ENCODE data around the gene TMED4.

Gene TMED4

DNA sequence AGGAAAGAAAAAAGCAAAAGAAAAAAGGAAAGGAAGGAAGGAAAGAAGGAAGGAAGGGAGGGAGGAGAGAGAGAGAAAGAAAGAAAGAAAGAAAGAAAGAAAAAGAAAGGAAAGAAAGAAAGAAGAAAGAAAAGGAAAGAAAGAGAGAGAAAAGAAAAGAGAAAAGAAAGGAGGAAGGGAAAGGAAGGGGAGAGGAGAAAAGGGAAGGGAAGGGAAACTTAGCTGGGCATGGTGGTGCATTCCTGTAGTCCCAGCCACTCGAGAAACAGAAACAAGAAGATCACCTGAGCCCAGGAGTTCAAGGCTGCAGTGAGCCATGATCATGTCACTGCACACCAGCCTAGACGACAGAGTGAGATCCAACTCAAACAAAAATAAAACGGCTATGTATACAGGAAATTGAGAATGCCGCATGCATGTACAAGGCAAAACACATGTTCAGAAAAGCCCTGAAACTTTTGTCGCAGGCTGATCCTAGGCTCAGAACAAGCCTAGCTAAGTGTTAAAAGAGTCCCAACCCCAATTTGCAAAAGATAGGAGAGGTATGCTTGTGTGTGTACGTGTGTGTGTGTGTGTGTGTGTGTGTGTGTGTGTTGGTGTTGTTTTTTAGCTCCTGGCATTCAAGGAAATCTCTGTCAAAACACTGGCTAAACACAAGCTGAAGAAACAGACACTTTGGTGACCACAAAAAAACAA, 34.3 kb downstream of the TMED4 start:
- Mint-ChIP-seq H3K4me3 (no peak overlapping the region), H3K4me1 (ENCODE audit: low read depth) (peaks cover 14% of the 10 kb centered on the region), H3K36me3 (ENCODE audit: low read depth) (no peaks in the 10 kb centered on the region), H3K9me3 (no peaks in the 10 kb centered on the region), H3K27me3 (no peaks in the 10 kb centered on the region), H3K27ac (no peak overlapping the region)
- no peak for DNase-seq

DNA sequence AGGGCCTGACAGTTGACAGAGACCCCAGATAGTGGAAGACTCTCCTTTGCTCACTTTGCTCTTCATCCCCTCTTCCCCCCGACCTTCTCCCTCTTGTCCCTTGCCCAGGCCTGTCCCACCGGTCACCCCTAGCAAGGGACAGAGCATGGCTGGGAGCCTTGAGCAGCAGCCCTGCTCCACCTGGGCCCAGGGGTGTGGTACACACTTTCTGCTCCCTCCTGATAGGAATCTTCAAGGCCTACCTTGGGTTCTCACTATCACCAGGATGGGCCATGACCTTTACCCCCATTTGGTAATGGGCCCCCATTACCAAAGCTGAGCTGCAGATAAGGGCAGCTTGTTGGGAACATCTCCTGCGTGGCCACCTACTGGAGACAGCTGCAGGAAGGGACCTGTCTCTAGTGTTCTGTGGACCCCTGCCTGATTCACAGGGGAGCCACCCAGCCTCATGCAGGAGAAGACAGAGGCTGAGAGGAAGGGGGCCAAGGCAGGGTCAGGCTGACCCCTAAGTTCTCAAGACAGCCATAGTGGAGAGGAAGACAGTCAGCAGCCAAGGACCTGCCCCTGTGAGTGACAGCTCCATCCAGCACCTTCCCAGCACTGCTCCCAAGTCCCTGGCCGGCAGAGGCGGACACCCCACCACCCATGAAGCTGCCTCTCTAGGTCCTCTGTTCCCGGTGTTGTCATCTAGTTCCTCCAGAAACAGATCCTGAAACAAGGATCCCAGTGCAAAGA, 40.0 kb downstream of the TMED4 start:
- Mint-ChIP-seq H3K4me1 (ENCODE audit: low read depth) (peaks cover 3% of the 10 kb centered on the region), H3K36me3 (ENCODE audit: low read depth) (no peaks in the 10 kb centered on the region), H3K9me3 (no peaks in the 10 kb centered on the region), H3K27me3 (no peaks in the 10 kb centered on the region), H3K27ac (no peak overlapping the region), H3K4me3 (no peak overlapping the region)
- DNase-seq: no peak

DNA sequence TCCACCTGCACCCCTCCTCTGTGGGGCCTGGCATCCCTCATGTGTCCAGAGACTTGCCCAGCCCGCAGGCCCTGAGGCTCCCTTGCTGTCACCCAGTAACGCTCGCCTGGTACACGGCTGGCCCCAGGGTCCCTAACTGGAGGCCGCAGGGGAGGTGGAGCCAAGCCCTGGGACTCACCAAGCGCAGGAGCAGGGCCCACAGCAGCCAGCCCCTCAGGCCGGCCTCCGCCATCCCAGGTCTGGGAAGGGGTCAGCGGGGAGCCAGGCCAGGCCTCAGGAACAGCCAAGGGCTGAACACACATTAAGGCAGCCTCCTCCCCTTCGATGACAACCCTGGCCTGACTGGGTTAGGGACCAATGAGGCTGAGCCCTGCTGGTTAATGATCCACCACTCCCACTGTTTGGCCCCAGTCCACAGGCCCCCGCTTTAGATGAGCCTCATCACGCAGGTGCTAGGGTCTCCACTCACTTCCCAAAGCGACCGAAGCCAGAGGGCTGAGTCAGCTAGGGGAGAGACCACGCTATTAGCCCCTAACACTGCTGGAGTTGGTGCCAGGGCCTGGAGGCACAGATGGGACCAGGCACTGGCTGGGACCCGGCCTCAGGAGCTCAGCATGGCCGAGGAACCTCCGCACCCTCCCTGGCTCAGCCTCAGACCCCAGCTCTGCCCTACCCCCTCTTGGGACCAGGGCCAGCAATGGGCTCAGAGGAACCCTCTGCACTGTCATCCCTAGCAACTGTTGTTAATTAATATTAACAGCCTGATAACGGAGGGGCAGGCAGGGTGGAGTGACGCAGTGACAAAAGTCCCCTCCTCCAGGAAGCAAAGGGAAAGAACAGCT, 40.8 kb downstream of the TMED4 start, which contains the start of gene NPC1L1:
Gene NPC1L1 (minus strand): TSS at position 303 of the 842 bp plus-strand sequence. CDS start 71 bp downstream, at position 232.
- no peaks in the 10 kb centered on the region for H3K4me1 Mint-ChIP-seq (ENCODE audit: low read depth)
- no peak within 1 kb of the TSS for H3K27ac Mint-ChIP-seq
- H3K9me3 Mint-ChIP-seq: no peaks in the 10 kb centered on the region
- no peaks in the 10 kb centered on the region for H3K36me3 Mint-ChIP-seq (ENCODE audit: low read depth)
- H3K4me3 Mint-ChIP-seq: no peak within 1 kb of the TSS
- DNase-seq: no peak
- H3K27me3 Mint-ChIP-seq: no peaks in the 10 kb centered on the region

DNA sequence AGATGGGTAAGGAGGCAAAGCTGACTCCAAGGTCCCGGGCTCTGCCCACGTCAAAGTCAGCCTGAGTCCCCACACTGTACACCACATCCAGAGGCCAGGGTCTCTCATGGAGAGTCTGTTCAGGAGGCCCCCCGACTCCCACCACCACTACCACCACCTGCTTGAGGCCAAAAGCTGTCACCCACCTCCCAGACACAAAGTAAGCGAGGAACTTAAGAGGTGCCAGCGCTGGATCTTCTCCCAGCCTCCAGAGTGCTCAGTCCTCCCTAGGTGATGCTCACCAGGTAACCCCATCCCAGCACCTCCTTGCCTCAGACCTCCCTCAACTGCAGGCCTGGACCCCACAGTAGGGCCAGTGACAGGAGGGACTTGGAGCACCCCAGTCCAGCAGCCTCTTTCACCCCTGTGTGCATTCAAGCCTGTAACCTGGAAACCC, 41.4 kb downstream of the TMED4 start:
- no peaks in the 10 kb centered on the region for H3K9me3 Mint-ChIP-seq
- H3K36me3 Mint-ChIP-seq (ENCODE audit: low read depth): no peaks in the 10 kb centered on the region
- DNase-seq: no peak
- no peaks in the 10 kb centered on the region for H3K4me1 Mint-ChIP-seq (ENCODE audit: low read depth)
- no peak overlapping the region for H3K4me3 Mint-ChIP-seq
- H3K27ac Mint-ChIP-seq: no peak overlapping the region
- no peaks in the 10 kb centered on the region for H3K27me3 Mint-ChIP-seq

DNA sequence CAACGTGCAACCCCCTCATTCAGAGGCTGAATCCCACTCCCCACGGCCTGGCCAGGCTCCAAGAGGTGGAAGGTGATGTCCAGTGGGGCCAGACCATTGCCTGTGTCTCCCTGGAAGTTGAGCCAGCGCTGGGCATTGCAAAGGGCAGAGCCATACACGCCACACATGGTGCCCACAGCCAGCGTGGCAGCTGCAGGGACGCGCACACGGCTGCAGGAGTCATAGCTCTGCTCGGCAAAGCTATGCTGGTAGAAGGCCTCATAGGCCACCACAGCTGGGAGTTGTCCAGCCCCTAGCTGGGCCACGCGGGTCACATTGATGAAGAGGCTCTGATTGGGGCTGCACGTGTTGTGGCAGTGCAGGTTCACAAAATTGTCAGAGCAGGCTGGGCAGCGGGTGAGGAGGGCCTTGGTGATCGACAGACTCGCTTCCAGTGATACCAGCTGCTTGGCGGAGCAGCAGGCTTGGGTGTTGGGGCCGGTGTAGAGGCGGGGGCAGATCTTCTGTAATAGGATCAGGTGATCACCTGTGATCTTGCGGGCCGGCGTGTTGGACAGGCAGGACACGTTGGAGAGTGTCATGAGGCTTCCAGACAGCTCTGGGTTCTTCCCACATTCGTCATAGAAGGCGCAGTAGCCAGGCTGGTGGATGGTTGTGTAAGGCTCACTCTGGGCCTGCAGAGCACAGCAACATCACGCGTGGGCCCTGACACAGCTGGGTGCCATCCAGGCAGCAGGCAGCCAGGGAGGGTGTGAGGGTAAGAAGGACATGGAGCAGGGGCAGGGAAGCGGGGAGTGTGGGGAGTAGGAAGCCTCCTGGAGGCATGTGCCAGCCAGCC, 42.1 kb downstream of the TMED4 start:
- no peak overlapping the region for H3K27ac Mint-ChIP-seq
- no peaks in the 10 kb centered on the region for H3K27me3 Mint-ChIP-seq
- no peaks in the 10 kb centered on the region for H3K9me3 Mint-ChIP-seq
- no peaks in the 10 kb centered on the region for H3K4me1 Mint-ChIP-seq (ENCODE audit: low read depth)
- no peaks in the 10 kb centered on the region for H3K36me3 Mint-ChIP-seq (ENCODE audit: low read depth)
- H3K4me3 Mint-ChIP-seq: no peak overlapping the region
- no peak for DNase-seq

DNA sequence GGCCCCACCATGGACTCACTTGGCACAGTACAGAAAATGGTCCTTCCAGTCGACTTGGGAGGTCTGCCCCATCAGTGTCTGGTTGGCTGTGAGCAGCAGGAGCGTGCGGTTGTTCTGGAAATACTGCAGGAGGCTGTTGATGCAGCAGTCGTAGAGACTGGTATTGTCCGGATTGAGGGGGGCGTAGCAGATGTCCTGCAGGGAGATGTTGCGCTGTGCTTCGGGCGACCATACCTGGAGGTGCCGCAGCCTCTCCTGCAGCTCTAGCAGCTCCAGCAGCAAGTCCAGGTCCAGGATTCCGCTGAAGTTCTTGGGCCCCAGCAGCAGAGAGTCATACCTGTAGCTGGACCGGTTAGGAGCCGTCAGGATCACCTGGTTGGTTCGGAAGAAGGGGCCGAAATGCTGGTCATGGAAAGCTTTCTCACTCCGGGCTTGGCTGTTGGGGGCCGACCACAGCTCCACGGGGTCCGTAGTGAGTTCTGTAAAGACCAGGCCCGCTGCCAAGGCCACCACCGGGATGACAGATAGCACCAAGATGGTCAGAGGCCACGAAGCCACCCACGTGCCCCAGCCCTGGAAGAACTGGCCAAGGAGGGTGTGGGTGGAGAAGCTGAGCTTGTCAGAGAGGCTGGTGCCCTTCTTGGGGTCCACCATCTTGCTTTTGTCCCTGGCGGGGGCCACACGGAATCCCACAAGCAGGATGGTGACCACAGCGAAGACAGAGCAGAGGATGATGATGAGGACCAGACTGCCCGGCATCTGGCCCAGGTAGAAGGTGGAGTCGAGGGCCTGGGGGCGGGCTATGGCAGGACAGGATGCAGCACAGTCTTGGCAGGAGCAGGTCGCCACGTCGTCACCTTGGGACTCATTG, 43.0 kb downstream of the TMED4 start:
- Mint-ChIP-seq H3K4me1 (ENCODE audit: low read depth) (no peaks in the 10 kb centered on the region), H3K4me3 (no peak overlapping the region), H3K9me3 (no peaks in the 10 kb centered on the region), H3K27ac (no peak overlapping the region), H3K27me3 (no peaks in the 10 kb centered on the region), H3K36me3 (ENCODE audit: low read depth) (no peaks in the 10 kb centered on the region)
- DNase-seq: no peak

DNA sequence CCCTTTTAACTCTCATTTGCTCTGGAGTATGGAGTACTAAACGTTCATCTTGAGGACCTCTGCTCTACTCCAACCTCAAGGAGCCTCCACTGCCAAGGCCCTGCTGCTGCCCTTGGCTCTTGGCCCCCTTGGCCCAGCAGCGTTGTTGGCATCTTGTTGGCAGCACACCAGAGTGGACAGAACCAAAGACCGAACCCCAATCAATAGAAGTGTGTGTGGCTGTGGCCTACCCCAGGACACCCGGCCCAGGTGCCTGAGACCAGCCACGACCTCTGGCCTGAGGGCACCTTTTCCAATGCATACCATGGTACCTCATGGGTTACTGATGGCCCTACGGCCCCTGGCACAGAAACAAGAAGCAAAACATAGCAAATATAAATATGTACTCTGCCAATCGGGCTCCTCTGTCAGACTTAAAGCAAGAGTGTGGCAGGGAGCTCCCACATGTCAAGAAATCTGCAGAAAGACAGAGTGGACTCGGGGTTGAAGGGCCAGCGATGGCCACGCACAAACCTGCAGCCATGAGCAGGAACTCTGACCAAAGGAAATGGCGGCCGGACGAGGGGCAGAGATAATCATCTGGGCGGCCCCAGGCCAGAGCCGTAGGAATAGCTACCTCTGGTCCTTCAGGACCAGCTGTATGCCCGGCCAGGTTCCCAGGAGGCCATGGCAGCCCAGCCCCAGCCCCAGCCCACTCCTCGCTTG, 43.8 kb downstream of the TMED4 start:
- Mint-ChIP-seq H3K36me3 (ENCODE audit: low read depth) (no peaks in the 10 kb centered on the region), H3K27ac (no peak overlapping the region), H3K4me1 (ENCODE audit: low read depth) (no peaks in the 10 kb centered on the region), H3K9me3 (no peaks in the 10 kb centered on the region), H3K4me3 (no peak overlapping the region), H3K27me3 (no peaks in the 10 kb centered on the region)
- no peak for DNase-seq

DNA sequence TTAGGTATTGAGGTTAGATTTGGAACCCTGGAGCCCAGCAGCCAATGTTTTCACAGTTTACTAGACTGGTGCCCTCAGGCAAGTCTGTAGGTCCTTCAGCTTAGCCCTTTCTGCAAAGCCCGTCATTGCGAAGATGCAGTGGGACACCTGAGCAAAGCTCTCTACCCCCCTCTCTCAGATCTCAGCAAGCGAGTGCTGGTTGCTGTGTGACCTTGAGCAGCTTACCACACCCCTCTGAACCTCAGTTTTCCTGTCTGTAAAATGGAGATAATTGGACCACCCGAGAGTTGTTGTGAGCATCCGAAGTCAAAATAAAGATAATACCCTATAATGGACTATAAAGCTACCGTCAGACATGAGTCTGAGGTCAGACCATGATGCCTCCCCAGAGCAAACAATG, 44.6 kb downstream of the TMED4 start:
- Mint-ChIP-seq H3K4me3 (no peak overlapping the region), H3K4me1 (ENCODE audit: low read depth) (no peaks in the 10 kb centered on the region), H3K9me3 (no peaks in the 10 kb centered on the region), H3K27me3 (no peaks in the 10 kb centered on the region), H3K36me3 (ENCODE audit: low read depth) (no peaks in the 10 kb centered on the region), H3K27ac (no peak overlapping the region)
- no peak for DNase-seq

DNA sequence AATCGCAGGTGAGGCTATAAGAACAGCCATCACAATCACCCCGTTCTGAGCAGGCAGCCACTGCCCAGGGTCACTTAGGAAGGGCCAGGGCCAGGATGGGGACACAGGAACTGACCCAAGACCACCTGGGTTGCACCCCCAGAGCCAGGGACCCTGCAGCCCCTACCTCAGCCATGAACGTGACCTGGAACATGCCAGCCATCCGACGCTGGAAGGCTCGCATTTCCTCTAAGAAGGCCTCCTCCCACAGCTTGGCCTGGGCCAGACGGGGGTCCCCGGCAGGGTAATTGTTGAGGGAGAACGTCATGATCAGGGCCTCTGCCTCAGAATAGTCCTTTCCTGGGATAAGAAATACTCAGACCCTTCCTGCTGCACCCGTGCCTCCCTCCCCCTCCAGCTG, 45.9 kb downstream of the TMED4 start:
- Mint-ChIP-seq H3K36me3 (ENCODE audit: low read depth) (no peaks in the 10 kb centered on the region), H3K27me3 (no peaks in the 10 kb centered on the region), H3K4me1 (ENCODE audit: low read depth) (peaks cover under 1% of the 10 kb centered on the region), H3K4me3 (no peak overlapping the region), H3K9me3 (no peaks in the 10 kb centered on the region), H3K27ac (no peak overlapping the region)
- DNase-seq: no peak

DNA sequence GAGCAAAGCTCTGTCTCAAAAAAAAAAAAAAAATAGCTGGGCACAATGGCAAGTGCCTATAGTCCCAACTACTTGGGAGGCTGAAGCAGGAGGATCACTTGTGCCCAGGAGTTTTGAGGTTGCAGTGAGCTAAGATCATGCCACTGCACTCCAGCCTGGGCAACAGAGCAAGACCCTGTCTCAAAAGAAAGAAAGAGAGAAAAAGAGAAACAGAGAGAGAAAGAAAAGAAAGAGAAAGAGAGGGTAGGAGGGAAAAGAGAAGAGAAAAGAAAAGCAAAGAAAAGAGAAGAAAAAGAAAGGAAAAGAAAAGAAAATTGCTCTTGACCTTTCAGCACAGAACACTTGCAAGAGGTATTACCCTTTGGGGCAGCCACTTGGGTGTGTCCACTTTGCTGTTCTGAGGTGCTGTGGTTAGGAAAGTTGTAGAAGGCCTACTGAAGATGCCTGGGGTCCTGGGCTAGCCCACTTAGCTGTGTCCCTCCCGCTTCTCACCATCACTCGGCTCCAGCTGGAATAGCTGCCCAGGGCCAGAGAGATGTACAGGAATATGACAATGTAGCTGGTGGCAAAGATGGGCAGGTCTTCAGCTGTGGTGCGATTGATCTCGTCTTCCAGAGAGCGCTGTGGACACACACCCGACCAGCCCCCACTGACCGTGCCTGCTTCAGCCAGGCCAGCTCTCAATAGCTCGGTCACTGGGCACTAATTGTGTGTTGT, 46.5 kb downstream of the TMED4 start:
- no peak for DNase-seq
- no peaks in the 10 kb centered on the region for H3K27me3 Mint-ChIP-seq
- no peaks in the 10 kb centered on the region for H3K36me3 Mint-ChIP-seq (ENCODE audit: low read depth)
- H3K4me3 Mint-ChIP-seq: no peak overlapping the region
- no peaks in the 10 kb centered on the region for H3K9me3 Mint-ChIP-seq
- peaks cover 3% of the 10 kb centered on the region for H3K4me1 Mint-ChIP-seq (ENCODE audit: low read depth)
- no peak overlapping the region for H3K27ac Mint-ChIP-seq

DNA sequence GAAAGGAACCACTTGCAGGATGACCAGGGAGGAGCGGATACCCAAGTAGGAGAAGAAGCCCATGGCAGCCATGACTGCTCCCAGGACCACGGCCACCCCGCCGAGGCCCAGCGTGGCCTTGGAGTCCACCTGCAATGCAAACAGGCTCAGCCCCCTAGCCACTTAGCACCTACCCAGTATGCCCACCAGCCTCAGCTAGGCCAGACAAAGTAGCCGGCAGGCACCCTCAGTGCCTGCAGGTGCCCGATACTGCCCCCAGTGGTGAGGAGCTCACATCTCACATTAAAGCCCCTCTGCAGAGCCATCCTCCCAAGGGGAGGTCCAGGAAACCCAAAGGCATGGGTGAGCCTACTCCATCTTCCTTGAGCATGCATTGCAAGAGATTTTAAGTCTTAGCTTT, 47.5 kb downstream of the TMED4 start:
- H3K9me3 Mint-ChIP-seq: no peaks in the 10 kb centered on the region

DNA sequence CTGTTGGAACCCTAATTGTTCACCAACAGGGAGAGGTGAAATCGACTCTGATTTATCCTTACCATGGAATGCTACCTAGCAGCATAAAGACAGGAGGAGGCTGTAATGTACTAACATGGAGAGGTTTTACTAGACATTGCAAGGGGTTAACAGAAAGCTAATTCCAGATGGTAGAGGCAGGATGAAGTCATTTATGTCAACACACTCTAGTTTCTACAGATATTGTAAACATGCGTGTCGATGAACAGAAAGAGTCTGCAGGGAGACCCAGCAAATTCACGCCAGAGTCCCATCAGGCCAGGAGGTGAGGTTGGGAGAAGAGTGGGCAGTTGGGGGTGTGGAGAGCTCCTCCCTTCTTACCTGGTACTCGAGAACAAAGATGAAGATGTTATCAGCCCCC, 47.9 kb downstream of the TMED4 start:
- no peak overlapping the region for H3K27ac Mint-ChIP-seq
- no peaks in the 10 kb centered on the region for H3K9me3 Mint-ChIP-seq

More for the DNA sequence above, 47.5 kb downstream of the TMED4 start:
- H3K36me3 Mint-ChIP-seq (ENCODE audit: low read depth): no peaks in the 10 kb centered on the region
- H3K4me3 Mint-ChIP-seq: no peak overlapping the region
- no peaks in the 10 kb centered on the region for H3K27me3 Mint-ChIP-seq
- peaks cover 3% of the 10 kb centered on the region for H3K4me1 Mint-ChIP-seq (ENCODE audit: low read depth)
- no peak overlapping the region for H3K27ac Mint-ChIP-seq
- DNase-seq: peak; percentile 61

More for the DNA sequence above, 47.9 kb downstream of the TMED4 start:
- Mint-ChIP-seq H3K4me3 (no peak overlapping the region), H3K4me1 (ENCODE audit: low read depth) (peaks cover 3% of the 10 kb centered on the region), H3K27me3 (no peaks in the 10 kb centered on the region), H3K36me3 (ENCODE audit: low read depth) (no peaks in the 10 kb centered on the region)
- DNase-seq: no peak

All from activated T-cell treated with anti-CD3 and anti-CD28 coated beads, Interleukin-2, amount 50 U/mL, for 24 hours (primary cell).